HCT116 (cell line): ENCODE data around the gene VAMP1.

Source experiments
- CBX3 ChIP-seq: IDR thresholded peaks from 2 replicates; pipeline ENCODE4 v1.6.1; 2012; ENCODE audit warnings: low read depth
- POLR2A ChIP-seq: IDR thresholded peaks from 2 replicates; pipeline ENCODE4 v1.7.0; 2011; ENCODE audit warnings: borderline replicate concordance; ENCODE audit not compliant: insufficient read depth, insufficient read length; ENCODE audit errors: extremely low read depth

DNA sequence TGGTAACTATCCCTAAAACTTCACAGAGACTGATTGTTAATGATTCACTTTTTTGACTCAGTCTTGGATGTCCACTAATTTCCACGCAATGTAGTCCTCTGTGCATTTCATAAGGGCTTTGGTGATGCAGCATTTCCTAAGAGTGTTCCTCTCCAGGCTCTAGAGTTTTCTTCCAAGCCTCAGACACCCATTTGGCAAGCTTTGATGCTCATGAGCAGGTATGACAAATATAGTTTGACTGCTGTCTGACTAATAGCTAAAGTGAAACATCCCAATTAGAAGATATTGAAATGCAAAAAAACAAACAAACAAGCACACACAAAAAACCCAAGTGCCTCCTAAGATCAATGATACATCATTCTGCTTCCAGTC is 1.5 kb upstream of the VAMP1 start:
- TF ChIP-seq POLR2A (no peak), CBX3 (no peak)
